ENCODE measurements around the gene PIAS1. TPM values are rescaled to one million over a fixed set of nuclear protein-coding genes. Genes with fewer than 3 reads are reported as not detected.

Gene PIAS1
- total RNA-seq, 4 donors from 2014 or later, result 31.6 to 70.9 (median 40.3) TPM

GRCh38 chr15:68130851-68131250 is 76.7 kb downstream of the PIAS1 start:
- DNase-seq (ENCODE audit: low spot score) (no peak), ATAC-seq (ENCODE audit: low FRiP score) (no peak)
- no peak for TF ChIP-seq CTCF (IDR thresholded peaks at IDR 0.05)

GRCh38 chr15:68137096-68137495 is 83.0 kb downstream of the PIAS1 start:
- no peak for DNase-seq (ENCODE audit: low spot score)
- ATAC-seq (ENCODE audit: low FRiP score), result no peak
- no peak for TF ChIP-seq CTCF (IDR thresholded peaks at IDR 0.05)

- DNase-seq (ENCODE audit: low spot score), result no peak
Measured at GRCh38 chr15:68143129-68143528, 89.0 kb downstream of the PIAS1 start.

GRCh38 chr15:68143785-68144184 is 89.7 kb downstream of the PIAS1 start:
- DNase-seq (ENCODE audit: low spot score) (no peak), ATAC-seq (ENCODE audit: low FRiP score) (no peak)
- TF ChIP-seq CTCF (IDR thresholded peaks at IDR 0.05), result no peak

More at GRCh38 chr15:68143129-68143528, 89.0 kb downstream of the PIAS1 start:
- ATAC-seq (ENCODE audit: low FRiP score), result no peak
- no peak for TF ChIP-seq CTCF (IDR thresholded peaks at IDR 0.05)

- DNase-seq (ENCODE audit: low spot score) (no peak), ATAC-seq (ENCODE audit: low FRiP score) (no peak)
- TF ChIP-seq CTCF (IDR thresholded peaks at IDR 0.05), result no peak
Measured at GRCh38 chr15:68145706-68146105, 91.6 kb downstream of the PIAS1 start.

GRCh38 chr15:68148039-68148438 is 93.9 kb downstream of the PIAS1 start:
- no peak for TF ChIP-seq CTCF (IDR thresholded peaks at IDR 0.05)
- DNase-seq (ENCODE audit: low spot score), result no peak
- ATAC-seq (ENCODE audit: low FRiP score), result no peak

GRCh38 chr15:68149059-68149458 is 94.9 kb downstream of the PIAS1 start:
- no peak for DNase-seq (ENCODE audit: low spot score)
- TF ChIP-seq CTCF (IDR thresholded peaks at IDR 0.05), result no peak
- no peak for ATAC-seq (ENCODE audit: low FRiP score)

Measured in omental fat pad (tissue), 4 donors.